Activated naive CD8-positive, alpha-beta T cell treated with anti-CD3 and anti-CD28 coated beads, Interleukin-2, amount 50 U/mL, for 16 hours (primary cell): Measurements from ENCODE around the gene OBP2B.
"Not testable (repeated sequence)": the region's sequence is repeated elsewhere in the genome, so short reads cannot be mapped to it uniquely, and the experiment has no call there.

Experiments
- DNase-seq: peaks from one replicate; pipeline ENCODE4 v3.0.0-alpha.2; 2020; ENCODE audit warnings: low read depth, low spot score

The OBP2B gene

GRCh38 chr9:133223159-133223756 is 14.2 kb upstream of the OBP2B start:
- not testable (repeated sequence) for DNase-seq

- not testable (repeated sequence) for DNase-seq
Measured at GRCh38 chr9:133221994-133222393, 12.9 kb upstream of the OBP2B start.

- no peak for DNase-seq
Measured at GRCh38 chr9:133221177-133221809, 12.2 kb upstream of the OBP2B start.

GRCh38 chr9:133218049-133218975 is 9.3 kb upstream of the OBP2B start:
- DNase-seq = not testable (repeated sequence)

- not testable (repeated sequence) for DNase-seq
Measured at GRCh38 chr9:133217333-133217988, 8.4 kb upstream of the OBP2B start.

GRCh38 chr9:133214276-133214675 is 5.2 kb upstream of the OBP2B start:
- DNase-seq = not testable (repeated sequence)

GRCh38 chr9:133210609-133211008 is 1.6 kb upstream of the OBP2B start:
- DNase-seq = no peak

GRCh38 chr9:133210202-133210532 is 1.1 kb upstream of the OBP2B start:
- DNase-seq = no peak

- DNase-seq = not testable (repeated sequence)
Measured at GRCh38 chr9:133209327-133210201, 514 bp upstream of the OBP2B start.

- not testable (repeated sequence) for DNase-seq
Measured at GRCh38 chr9:133208171-133208879, 725 bp downstream of the OBP2B start.

GRCh38 chr9:133207540-133208170 is 1.4 kb downstream of the OBP2B start:
- DNase-seq = no peak

- DNase-seq = no peak
Measured at GRCh38 chr9:133207021-133207531, 2.0 kb downstream of the OBP2B start.

- no peak for DNase-seq
Measured at GRCh38 chr9:133205996-133206931, 2.8 kb downstream of the OBP2B start.

- not testable (repeated sequence) for DNase-seq
Measured at GRCh38 chr9:133205481-133205887, 3.6 kb downstream of the OBP2B start.

GRCh38 chr9:133204993-133205336 is 4.1 kb downstream of the OBP2B start:
- no peak for DNase-seq

GRCh38 chr9:133204335-133204992 is 4.6 kb downstream of the OBP2B start:
- DNase-seq = no peak

GRCh38 chr9:133203506-133204075 is 5.5 kb downstream of the OBP2B start:
- DNase-seq = no peak
